A673 (cell line): ENCODE measurements around the gene PPP1R26.

Source experiments
- EZH2 ChIP-seq: fragments of 200-600 bp; sonication (generic); IDR thresholded peaks from 2 replicates; pipeline ENCODE4 v1.6.1; 2017; ENCODE audit warnings: borderline replicate concordance, low read depth, mild to moderate bottlenecking, mixed read lengths, antibody characterized with exemption, low read length; ENCODE audit not compliant: poor library complexity, severe bottlenecking
- TF ChIP-seq, protein P1 (sequence below): fragments of 300-800, 200-600 bp; sonication (generic); conservative IDR thresholded peaks from 2 replicates; pipeline ENCODE4 v1.5.1; 2017; ENCODE audit warnings: low read depth, mild to moderate bottlenecking, antibody characterized with exemption, low read length, moderate library complexity, mixed read lengths

DNA sequence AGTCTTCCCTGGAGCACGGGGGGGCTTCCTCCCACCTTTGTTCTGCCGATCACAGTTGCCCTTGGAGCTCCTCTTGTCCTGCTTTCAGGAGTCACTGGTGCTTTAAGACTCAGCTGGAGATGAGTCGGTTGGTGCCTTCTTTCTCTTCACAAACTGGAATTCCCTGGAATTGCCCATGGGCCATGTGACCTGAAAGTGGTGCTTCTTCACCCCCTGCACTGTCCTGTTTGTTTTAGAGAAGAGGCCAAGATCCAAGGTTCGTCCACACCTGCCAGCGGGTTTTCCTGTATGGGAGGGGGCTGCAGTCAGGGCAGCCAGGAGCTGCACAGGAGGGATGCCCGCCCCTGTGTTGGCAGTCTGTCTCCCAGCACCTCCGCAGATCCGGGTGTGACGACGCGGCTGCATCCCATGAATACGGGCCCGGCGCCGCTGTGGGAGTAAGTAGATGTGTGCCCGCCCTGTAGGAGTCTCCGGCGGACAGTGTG is 11.4 kb downstream of the PPP1R26 start:
- TF ChIP-seq, protein P1, sequence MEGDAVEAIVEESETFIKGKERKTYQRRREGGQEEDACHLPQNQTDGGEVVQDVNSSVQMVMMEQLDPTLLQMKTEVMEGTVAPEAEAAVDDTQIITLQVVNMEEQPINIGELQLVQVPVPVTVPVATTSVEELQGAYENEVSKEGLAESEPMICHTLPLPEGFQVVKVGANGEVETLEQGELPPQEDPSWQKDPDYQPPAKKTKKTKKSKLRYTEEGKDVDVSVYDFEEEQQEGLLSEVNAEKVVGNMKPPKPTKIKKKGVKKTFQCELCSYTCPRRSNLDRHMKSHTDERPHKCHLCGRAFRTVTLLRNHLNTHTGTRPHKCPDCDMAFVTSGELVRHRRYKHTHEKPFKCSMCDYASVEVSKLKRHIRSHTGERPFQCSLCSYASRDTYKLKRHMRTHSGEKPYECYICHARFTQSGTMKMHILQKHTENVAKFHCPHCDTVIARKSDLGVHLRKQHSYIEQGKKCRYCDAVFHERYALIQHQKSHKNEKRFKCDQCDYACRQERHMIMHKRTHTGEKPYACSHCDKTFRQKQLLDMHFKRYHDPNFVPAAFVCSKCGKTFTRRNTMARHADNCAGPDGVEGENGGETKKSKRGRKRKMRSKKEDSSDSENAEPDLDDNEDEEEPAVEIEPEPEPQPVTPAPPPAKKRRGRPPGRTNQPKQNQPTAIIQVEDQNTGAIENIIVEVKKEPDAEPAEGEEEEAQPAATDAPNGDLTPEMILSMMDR: no peak
- TF ChIP-seq EZH2: no peak
